NCI-H774 (cell line): Measurements from ENCODE around the gene INIP.

Experiments
- DNase-seq: peaks from one replicate; lab custom pipeline; 2025; lab: John Stamatoyannopoulos, UW

Gene INIP

DNA sequence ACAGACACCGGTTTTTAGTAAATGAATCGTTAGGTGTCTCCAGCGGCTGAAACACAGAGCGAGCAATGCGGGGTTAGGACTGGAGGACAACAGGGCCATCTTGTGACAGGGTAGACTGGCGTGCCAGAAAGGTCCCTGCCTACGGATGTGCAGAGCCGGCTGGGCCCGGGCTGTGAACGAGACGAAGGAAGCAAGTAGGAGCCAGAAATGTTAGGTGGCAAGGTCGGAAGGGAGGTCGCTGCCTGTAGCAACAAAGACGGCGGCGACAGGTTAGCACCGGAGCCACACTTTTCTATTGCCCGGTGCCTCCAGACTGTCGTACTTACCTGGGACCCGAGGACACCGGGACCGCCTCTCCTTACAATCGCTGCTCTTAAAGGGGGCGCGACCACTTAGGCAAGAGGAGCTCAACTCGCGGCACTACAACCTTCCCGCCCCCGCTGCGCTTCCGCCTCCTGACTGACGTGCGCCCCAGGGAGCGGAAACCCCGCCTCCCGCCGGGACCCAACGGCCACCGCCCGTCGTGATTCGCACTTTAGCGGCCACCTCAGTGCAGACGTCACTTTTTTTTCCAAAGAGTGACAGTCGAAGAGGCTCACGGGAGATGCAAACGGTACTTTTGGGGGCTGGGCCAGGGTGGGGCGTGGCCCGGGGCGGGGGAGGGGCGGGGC is at the start of gene INIP:
Gene INIP (minus strand): TSS at position 457 of the 671 bp plus-strand sequence. CDS start 1,632 bp downstream, outside the sequence.
- DNase-seq, result peak; percentile 98

DNA sequence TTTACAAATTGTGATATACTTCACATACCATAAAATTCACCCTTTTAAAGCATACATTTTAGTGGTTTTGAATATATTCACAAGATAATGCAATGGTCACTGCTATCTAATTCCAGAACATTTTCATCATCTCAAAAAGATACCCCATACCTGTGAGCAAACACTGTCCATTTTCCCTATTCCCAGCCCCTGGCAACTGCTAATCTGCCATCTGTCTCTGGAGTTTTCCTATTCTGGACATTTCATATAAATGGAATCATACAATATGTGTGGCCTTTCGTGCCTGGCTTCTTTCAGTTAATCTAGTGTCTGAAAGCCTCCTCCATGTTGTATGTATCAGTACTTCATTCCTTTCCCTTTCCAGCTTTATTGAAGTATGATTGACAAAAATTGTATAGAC is 47.4 kb upstream of the INIP start:
- DNase-seq, result no peak

DNA sequence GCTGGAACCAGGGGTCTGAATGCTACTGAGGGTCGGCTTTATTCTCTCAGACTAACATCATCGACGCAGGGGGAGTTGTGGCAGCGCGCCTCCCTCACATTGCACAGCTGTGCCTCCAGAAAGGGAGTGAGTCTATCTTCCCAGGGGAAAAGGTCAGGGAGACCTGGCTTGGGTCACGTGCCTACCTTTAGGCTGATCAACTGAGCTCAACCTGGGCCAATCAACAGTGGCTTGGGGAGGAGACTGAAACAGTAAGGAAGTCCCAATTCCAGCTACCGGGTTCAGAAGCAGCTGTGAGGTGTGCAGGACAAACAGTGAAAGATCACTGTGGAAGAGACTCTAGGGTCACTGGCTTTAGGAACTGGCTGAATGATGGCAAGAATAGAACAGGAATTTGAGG is 46.9 kb upstream of the INIP start:
- DNase-seq, result no peak

- DNase-seq, result no peak
Observed at GRCh38 chr9:112764344-112764743, 46.4 kb upstream of the INIP start.

- no peak for DNase-seq
Observed at GRCh38 chr9:112762726-112763518, 45.0 kb upstream of the INIP start.

DNA sequence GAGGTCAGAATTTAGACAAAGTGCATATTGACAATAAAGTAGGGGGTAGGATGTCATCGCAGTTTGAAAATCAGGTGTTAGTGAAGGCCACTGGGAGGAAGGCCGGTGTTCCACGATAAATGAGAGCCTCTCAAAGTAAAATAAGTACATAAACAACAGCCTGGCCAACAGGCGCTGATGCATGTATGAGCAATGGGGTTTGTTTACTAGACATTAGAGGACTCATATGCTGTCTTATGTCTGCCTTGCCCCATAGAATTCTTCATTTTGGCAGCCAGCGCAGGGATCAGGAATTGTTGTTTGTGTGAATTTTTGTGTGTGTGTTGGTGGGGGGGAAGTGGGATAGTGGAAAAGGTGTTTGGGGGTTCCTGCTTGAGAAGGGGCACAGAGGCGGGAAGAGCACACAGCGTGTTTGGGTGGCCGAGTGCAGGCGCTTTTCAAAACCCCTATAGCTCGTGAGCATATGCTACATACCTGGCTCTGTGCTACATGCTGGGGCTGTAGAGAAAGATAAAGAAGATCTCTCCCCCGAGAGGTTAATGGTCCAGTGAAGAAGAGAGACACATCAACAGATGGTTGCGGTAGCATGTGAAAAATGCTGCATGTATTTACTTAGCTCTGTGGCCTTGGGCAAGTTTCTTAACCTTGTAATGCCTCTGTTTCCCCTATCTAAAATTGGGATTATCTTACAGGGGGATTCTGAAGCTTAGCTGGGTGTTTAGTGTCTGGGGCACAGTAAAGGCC is 44.2 kb upstream of the INIP start:
- no peak for DNase-seq

- DNase-seq, result no peak
Observed at GRCh38 chr9:112760821-112761220, 42.9 kb upstream of the INIP start.

GRCh38 chr9:112757940-112758339 is 40.0 kb upstream of the INIP start:
- DNase-seq, result no peak

DNA sequence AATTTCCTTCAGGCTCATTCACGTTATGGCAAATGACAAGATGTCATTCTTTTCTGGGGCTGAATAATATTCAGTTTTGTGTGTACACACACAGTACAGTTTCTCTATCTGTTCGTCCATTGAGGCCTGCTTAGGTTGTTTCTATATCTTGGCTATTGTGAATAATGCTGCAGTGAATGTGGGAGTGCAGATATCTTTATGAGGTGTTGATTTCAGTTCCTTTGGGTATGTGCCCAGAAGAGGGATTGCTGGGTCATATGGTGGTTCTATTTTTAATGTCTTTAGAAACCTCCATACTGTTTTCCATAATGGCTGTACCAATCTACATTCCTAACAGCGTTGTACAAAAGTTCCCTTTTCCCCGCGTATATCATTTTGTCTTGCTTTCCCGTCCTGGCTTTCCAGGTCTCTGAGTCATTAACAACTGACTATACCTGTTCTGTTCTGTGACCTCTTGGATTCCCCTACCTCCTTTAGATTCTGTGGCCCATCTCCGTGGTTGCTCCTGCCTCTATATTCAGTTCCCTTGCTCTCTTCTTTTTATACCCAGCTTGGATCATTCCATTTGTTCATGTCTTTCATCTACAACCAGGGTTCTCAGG is 39.5 kb upstream of the INIP start:
- no peak for DNase-seq

DNA sequence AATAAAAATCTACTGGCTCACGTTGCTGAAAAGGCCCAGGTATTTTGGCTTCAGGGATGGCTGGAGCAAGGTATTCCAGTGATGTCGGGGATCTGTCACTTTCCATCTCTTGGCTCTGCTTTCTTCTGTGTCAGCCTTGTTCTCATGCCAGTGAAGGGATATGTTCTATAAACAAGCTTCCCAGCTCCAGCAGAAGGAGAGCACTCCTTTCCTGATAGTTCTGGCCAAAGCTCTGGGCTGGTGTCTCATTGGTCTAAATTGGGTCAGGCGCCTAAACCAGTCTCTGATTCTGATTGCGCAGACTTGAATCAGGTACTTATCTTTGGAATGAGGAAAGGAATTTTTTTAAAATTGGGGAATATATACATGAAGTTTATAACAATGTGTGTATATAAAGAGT is 37.8 kb upstream of the INIP start:
- no peak for DNase-seq

GRCh38 chr9:112755016-112755427 is 37.1 kb upstream of the INIP start:
- DNase-seq, result no peak

GRCh38 chr9:112754578-112754977 is 36.7 kb upstream of the INIP start:
- DNase-seq, result no peak

GRCh38 chr9:112753725-112754124 is 35.8 kb upstream of the INIP start:
- DNase-seq, result no peak

DNA sequence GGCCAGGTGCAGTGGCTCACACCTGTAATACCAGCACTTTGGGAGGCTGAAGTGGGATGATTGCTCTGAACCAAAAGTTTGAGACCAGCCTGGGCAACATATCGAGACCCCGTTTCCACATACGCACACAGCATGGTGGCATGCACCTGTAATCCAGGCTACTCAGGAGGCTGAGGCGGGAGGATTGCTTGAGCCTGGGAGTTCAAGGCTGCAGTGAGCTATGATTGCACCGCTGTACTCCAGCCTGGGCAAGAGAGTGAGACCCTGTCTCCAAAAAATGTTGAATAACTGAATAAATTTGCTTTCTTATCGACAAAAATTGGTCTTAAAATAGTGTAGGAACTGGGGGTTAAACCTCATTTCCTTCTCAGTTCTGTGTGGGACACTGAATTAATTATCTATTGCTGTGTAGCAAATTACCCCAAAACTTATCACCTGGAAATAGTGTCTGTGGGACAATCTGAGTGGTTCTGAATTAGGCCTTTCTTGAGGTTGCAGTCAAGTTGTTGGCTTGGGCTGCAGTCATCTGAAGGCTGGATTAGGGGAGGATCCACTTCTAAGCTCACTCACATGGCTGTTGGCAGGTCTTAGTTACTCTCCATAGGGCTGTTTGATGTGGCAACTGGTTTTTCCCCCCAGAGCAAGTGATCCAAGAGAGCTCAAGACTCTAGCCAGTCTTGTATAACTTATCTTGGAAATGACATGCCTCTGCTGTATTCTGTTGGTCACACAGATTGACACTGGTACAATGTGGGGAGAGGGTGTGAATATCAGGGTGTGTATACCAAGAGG is 34.6 kb upstream of the INIP start:
- DNase-seq, result no peak

GRCh38 chr9:112751056-112751795 is 33.3 kb upstream of the INIP start:
- peak; percentile 4 for DNase-seq

DNA sequence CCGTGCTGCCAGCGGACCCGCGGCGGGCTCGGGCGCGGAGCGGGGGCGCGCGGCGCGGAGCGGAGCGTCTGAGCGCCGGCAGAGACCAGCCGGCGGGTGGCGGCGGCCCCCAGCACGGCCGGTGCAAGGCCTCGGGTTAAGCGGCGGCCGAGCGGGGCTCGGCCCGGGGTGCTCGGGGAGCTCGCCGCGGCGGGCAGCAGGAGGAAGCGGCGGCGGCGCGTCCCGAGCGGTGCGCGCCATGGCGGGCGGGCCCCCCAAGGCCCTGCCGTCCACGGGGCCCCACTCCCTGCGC is 32.8 kb upstream of the INIP start:
- DNase-seq, result no peak

GRCh38 chr9:112750016-112750763 is 32.3 kb upstream of the INIP start, which contains the start of gene SNX30:
SNX30 (plus strand) TSS chr9:112750760; CDS start chr9:112751002, 242 bp downstream.
- DNase-seq, result peak; percentile 88

GRCh38 chr9:112747094-112747493 is 29.2 kb upstream of the INIP start:
- no peak for DNase-seq

DNA sequence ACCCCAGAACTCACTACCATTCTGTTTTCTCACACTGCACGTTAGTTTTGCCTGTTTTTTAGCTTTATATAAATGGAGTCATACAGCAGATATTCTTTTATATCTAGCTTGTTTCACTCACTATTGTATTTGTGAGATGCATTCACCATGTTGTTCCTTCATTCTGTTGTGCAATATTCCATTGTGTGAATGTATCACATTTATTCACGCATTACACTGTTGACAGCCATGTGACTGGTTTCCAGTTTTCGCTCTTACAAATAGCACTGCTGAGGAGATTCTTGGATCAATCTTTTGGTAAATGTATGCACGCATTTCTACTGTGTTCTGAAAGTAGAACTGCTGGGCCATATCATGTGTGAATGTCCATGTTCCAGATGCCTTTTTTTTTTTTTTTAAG is 26.3 kb upstream of the INIP start:
- DNase-seq, result no peak

- DNase-seq, result no peak
Observed at GRCh38 chr9:112743216-112743836, 25.4 kb upstream of the INIP start.
